K562 (cell line): ENCODE results near the gene RAD54L. TPM values are rescaled to one million over a fixed set of nuclear protein-coding genes. Genes with fewer than 3 reads are reported as not detected.

ENCODE experiments used
- BCOR ChIP-seq: fragments of 450-650 bp; IDR thresholded peaks from 2 replicates; pipeline ENCODE4 v1.6.1; 2016
- CBX5 ChIP-seq: IDR thresholded peaks from 2 replicates; pipeline ENCODE4 v1.6.1; 2014; ENCODE audit warnings: low read depth, borderline replicate concordance
- CGGBP1 ChIP-seq: fragments of 250-450 bp; sonication (Bioruptor Pico); IDR thresholded peaks from 2 replicates; pipeline ENCODE4 v1.9.0; 2021; ENCODE audit warnings: mild to moderate bottlenecking
- CLOCK ChIP-seq: fragments of 250-450 bp; sonication (Bioruptor Pico); IDR thresholded peaks from 2 replicates; pipeline ENCODE4 v1.4.0; 2020; ENCODE audit warnings: mild to moderate bottlenecking, moderate library complexity, borderline replicate concordance
- DLX4 ChIP-seq: fragments of 250-450 bp; sonication (Bioruptor Pico); IDR thresholded peaks from 2 replicates; pipeline ENCODE4 v1.6.1; 2021; ENCODE audit warnings: mild to moderate bottlenecking
- ETS1 ChIP-seq: conservative IDR thresholded peaks from 2 replicates; pipeline ENCODE4 v1.6.1; 2011; ENCODE audit warnings: low read depth, mild to moderate bottlenecking, low read length; ENCODE audit not compliant: control insufficient read depth
- ETV6 ChIP-seq, 3 experiments: fragments of 150-350 bp in 1 of 3; sonication (generic) in 1 of 3; formaldehyde crosslinking in 1 of 3; IDR thresholded peaks; 2 replicates each; pipeline versions ENCODE4 v1.6.1 to v1.8.0; 2014 to 2022; ENCODE audit warnings: borderline replicate concordance in 2 of 3, low read depth in 2 of 3, antibody characterized with exemption in 1 of 3, low read length in 1 of 3, mild to moderate bottlenecking in 1 of 3, missing genetic modification reagents in 1 of 3
- EWSR1 ChIP-seq: fragments of 450-650 bp; IDR thresholded peaks from 2 replicates; pipeline ENCODE4 v1.6.1; 2018; ENCODE audit warnings: borderline replicate concordance, mild to moderate bottlenecking, low read depth, moderate library complexity; ENCODE audit not compliant: partially characterized antibody
- FIP1L1 ChIP-seq: fragments of 200-400 bp; formaldehyde crosslinking; IDR thresholded peaks from 2 replicates; pipeline ENCODE4 v1.6.1; 2018; ENCODE audit warnings: mild to moderate bottlenecking, low read depth, low read length; ENCODE audit not compliant: poor library complexity, severe bottlenecking
- FOSL1 ChIP-seq: fragments of 200-800 bp; sonication (Bioruptor generic); conservative IDR thresholded peaks from 2 replicates; pipeline ENCODE4 v1.6.1; 2016; ENCODE audit warnings: missing genetic modification characterization, missing compliant biosample characterization
- HDGF ChIP-seq: fragments of 450-650 bp; IDR thresholded peaks from 2 replicates; pipeline ENCODE4 v1.6.1; 2016
- HEY1 ChIP-seq: fragments of 250-450 bp; sonication (Bioruptor Pico); IDR thresholded peaks from 2 replicates; pipeline ENCODE4 v1.5.0; 2020; ENCODE audit warnings: mild to moderate bottlenecking, moderate library complexity, borderline replicate concordance
- HLTF ChIP-seq: fragments of 450-650 bp; IDR thresholded peaks from 2 replicates; pipeline ENCODE4 v1.6.1; 2016
- MLX ChIP-seq, 2 experiments: fragments of 450-650 bp in 1 of 2; sonication (generic) in 1 of 2; formaldehyde crosslinking; conservative IDR thresholded peaks; 2 replicates each; pipeline versions ENCODE4 v1.4.0 to v1.8.1; 2020 to 2022; ENCODE audit warnings: mild to moderate bottlenecking in 1 of 2, missing genetic modification reagents in 1 of 2
- MYNN ChIP-seq, 2 experiments: sonication (generic); formaldehyde crosslinking in 1 of 2; IDR thresholded peaks; 2 replicates each; pipeline versions ENCODE4 v1.5.0 to v1.6.1; 2016 to 2020; ENCODE audit warnings: antibody characterized with exemption in 1 of 2, missing genetic modification reagents in 1 of 2
- NBN ChIP-seq: fragments of 450-650 bp; IDR thresholded peaks from 2 replicates; pipeline ENCODE4 v1.6.1; 2016; ENCODE audit warnings: low read depth, mild to moderate bottlenecking
- PPARD ChIP-seq: fragments of 250-450 bp; sonication (Bioruptor Pico); IDR thresholded peaks from 2 replicates; pipeline ENCODE4 v1.8.0; 2022; ENCODE audit warnings: inconsistent platforms, mild to moderate bottlenecking, moderate library complexity
- RBM22 ChIP-seq: fragments of 200-400 bp; formaldehyde crosslinking; IDR thresholded peaks from 2 replicates; pipeline ENCODE4 v1.6.1; 2018; ENCODE audit warnings: low read length, low read depth; ENCODE audit not compliant: poor library complexity, severe bottlenecking
- SIN3B ChIP-seq: fragments of 450-650 bp; IDR thresholded peaks from 2 replicates; pipeline ENCODE4 v1.6.1; 2017; ENCODE audit warnings: low read depth, mild to moderate bottlenecking, moderate library complexity
- SMAD1 ChIP-seq: fragments of 150-350 bp; IDR thresholded peaks from 2 replicates; pipeline ENCODE4 v1.6.1; 2014; ENCODE audit warnings: low read length, low read depth; ENCODE audit not compliant: partially characterized antibody
- polyA plus RNA-seq, 8 experiments: library from polyadenylated mRNA; depleted of rRNA in 4 of 8; stranded (reverse) in 5 of 8; unstranded in 3 of 8; fragments of >200 nt; fragmentation: Nextera tagmentation in 2 of 8; fragmentation: Illumina TruSeq in 1 of 8; extraction: Ambion mirVana in 2 of 8; extraction: Trizol in 1 of 8; gene quantifications; 2 replicates each; pipeline versions ENCODE4 v1.2.1 to v1.2.3, GENCODE V29; 2011 to 2014; ENCODE audit warnings: inconsistent platforms in 1 of 8, missing spikeins in 1 of 8
- total RNA-seq, 7 experiments: library from RNA; depleted of rRNA in 6 of 7; stranded (reverse); fragments of >200 nt in 6 of 7; fragmentation: Illumina TruSeq in 2 of 7; extraction: Trizol in 2 of 7; gene quantifications; 2 replicates each; pipeline versions ENCODE4 v1.2.1 to v1.2.3, GENCODE V29; 2011 to 2021; ENCODE audit warnings: low replicate concordance in 1 of 7

Gene RAD54L
- total and polyA plus RNA-seq, 9 of the 15 experiments (the other 6 are each of a cell fraction or from before 2014, with no cell fraction given) = 17.9 to 92.3 (median 37.5) TPM

GRCh38 chr1:46303038-46303871 is 55.7 kb downstream of the RAD54L start, which contains the start of the genes LRRC41 and UQCRH (continued):
- TF ChIP-seq DLX4 (CRISPR knock-in tag) = no peak
- 0 out of 2 replicates have a peak, but pooled peaks have one; percentile 18 for TF ChIP-seq MYNN (IDR thresholded peaks at IDR 0.05)
- no peak for TF ChIP-seq MYNN (CRISPR knock-in tag; IDR thresholded peaks at IDR 0.05)
- no peak for TF ChIP-seq CBX5
- no peak for TF ChIP-seq CLOCK (CRISPR knock-in tag)
- peak; percentile 66 for TF ChIP-seq RBM22
- no peak for TF ChIP-seq HLTF
- TF ChIP-seq CGGBP1 (CRISPR knock-in tag) = peak; percentile 39; the same call in 1 of the 2 replicates
- TF ChIP-seq ETS1 = peak; percentile 90
- no peak for TF ChIP-seq PPARD (CRISPR knock-in tag)
- no peak for TF ChIP-seq ETV6 (IDR thresholded peaks at IDR 0.05; ENCODE audit: borderline replicate concordance in 1 of 2, low read depth in 2 of 2, low read length in 1 of 2)
- 0 out of 2 replicates have a peak, but pooled peaks have one; percentile 40 for TF ChIP-seq ETV6 (CRISPR knock-in tag; IDR thresholded peaks at IDR 0.05; ENCODE audit: borderline replicate concordance)
- peak; percentile 60 for TF ChIP-seq FIP1L1
- peak; percentile 84; the same call in 1 of the 2 replicates for TF ChIP-seq HEY1 (CRISPR knock-in tag)
- TF ChIP-seq SIN3B = peak; percentile 21
- TF ChIP-seq FOSL1 (tag) = peak; percentile 96
- no peak; the same call in 1 of the 2 replicates for TF ChIP-seq NBN
- TF ChIP-seq HDGF = no peak
- TF ChIP-seq EWSR1 = no peak
- peak; percentile 87 for TF ChIP-seq SMAD1
- no peak for TF ChIP-seq MLX (CRISPR knock-in tag; conservative IDR thresholded peaks at IDR 0.05)
- TF ChIP-seq BCOR = no peak
